H1 (cell line): ENCODE measurements around the gene LRRC26.

Experiments
- EGR1 ChIP-seq: IDR thresholded peaks from 2 replicates; pipeline ENCODE4 v1.6.1; 2011; ENCODE audit warnings: low read depth, low read length, borderline replicate concordance
- POLR2A ChIP-seq, 2 experiments: IDR thresholded peaks; 1 replicate in 1 of 2; 2 replicates in 1 of 2; pipeline ENCODE4 v1.6.1; 2011; ENCODE audit warnings: low read depth in 2 of 2, low read length in 2 of 2, mild to moderate bottlenecking in 2 of 2; ENCODE audit errors: control extremely low read depth in 1 of 2
- SIN3A ChIP-seq, 2 experiments: IDR thresholded peaks in 1 of 2; conservative IDR thresholded peaks in 1 of 2; 2 replicates each; pipeline ENCODE4 v1.6.1; 2011 to 2012; ENCODE audit warnings: low read length in 2 of 2, improper control_type of control experiment in 1 of 2, low read depth in 1 of 2, mild to moderate bottlenecking in 1 of 2
- SP4 ChIP-seq: IDR thresholded peaks from 2 replicates; pipeline ENCODE4 v1.6.1; 2012; ENCODE audit warnings: low read length, inconsistent platforms
- TEAD4 ChIP-seq: IDR thresholded peaks from 2 replicates; pipeline ENCODE4 v1.6.1; 2012; ENCODE audit warnings: low read depth, low read length, inconsistent platforms, mixed read lengths

DNA sequence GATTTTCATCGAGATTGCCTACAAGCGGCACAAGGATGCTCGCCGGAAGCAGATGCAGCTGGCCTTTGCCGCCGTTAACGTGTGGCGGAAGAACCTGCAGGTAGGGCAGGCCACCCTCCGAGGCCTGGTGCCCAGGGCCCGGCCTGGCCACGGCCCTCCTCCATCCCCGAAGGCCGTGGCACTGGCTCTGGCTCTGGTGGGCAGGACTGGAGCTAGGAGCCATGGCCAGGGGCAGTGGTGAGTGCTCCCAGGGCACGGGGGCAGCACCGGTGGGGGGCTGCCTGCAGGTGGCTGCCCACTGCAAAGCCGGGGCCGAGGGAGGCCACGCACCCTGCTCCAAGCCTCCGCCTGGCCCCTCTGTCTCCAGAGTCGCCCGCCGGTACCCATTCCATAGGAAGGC is 6.0 kb downstream of the LRRC26 start:
- no peak for TF ChIP-seq TEAD4
- no peak for TF ChIP-seq SIN3A (conservative IDR thresholded peaks at IDR 0.05 in 1 of 2, IDR thresholded peaks at IDR 0.05 in 1 of 2; ENCODE audit: low read depth in 1 of 2, low read length in 2 of 2)
- no peak for TF ChIP-seq SP4
- no peak for TF ChIP-seq POLR2A (IDR thresholded peaks at IDR 0.05; ENCODE audit: control extremely low read depth in 1 of 2, low read depth in 2 of 2, low read length in 2 of 2)
- no peak for TF ChIP-seq EGR1
